Natural killer cell (primary cell): Measurements from ENCODE around the gene BNC2. TPM values are rescaled to one million over a fixed set of nuclear protein-coding genes. Genes with fewer than 3 reads are reported as not detected.

Source experiments
- ATAC-seq, 3 donors: fragments of 150-1000 bp in 2 of 3; fragments of 200-7000 bp in 1 of 3; cut with Tn5 transposase; 1 replicate in 1 of 3; 2 replicates in 2 of 3; pipeline ENCODE4 v1.10.0; 2021; ENCODE audit warnings: mild to moderate bottlenecking in 2 of 3, moderate library complexity in 2 of 3
- DNase-seq, 2 donors: peaks; one replicate each; pipeline versions ENCODE4 v3.0.0 to v3.0.0-alpha.2; 2013 to 2021; ENCODE audit warnings: mixed read lengths in 1 of 2
- H3K27ac ChIP-seq: one replicate; pipeline ENCODE4 v1.5.1; 2013; ENCODE audit warnings: mild to moderate bottlenecking, low read length
- H3K27me3 ChIP-seq: one replicate; pipeline ENCODE4 v1.6.1; 2013; ENCODE audit warnings: low read length; ENCODE audit not compliant: control insufficient read depth, insufficient read depth
- H3K36me3 ChIP-seq: one replicate; pipeline ENCODE4 v1.6.1; 2013; ENCODE audit warnings: low read length; ENCODE audit not compliant: control insufficient read depth, insufficient read depth
- H3K4me1 ChIP-seq: one replicate; pipeline ENCODE4 v1.6.1; 2013; ENCODE audit warnings: low read length; ENCODE audit not compliant: control insufficient read depth, insufficient read depth
- H3K4me3 ChIP-seq: one replicate; pipeline ENCODE4 v1.5.1; 2013; ENCODE audit warnings: low read length
- H3K9me3 ChIP-seq: one replicate; pipeline ENCODE4 v1.6.1; 2013; ENCODE audit warnings: low read length; ENCODE audit not compliant: control insufficient read depth, insufficient read depth
- H3K27ac Mint-ChIP-seq, 2 donors: one replicate each; pipeline ENCODE4 v1.8.0; 2022; ENCODE audit warnings: mild to moderate bottlenecking in 2 of 2, mixed read lengths in 2 of 2, moderate library complexity in 1 of 2
- H3K27me3 Mint-ChIP-seq, 2 donors: one replicate each; pipeline ENCODE4 v1.8.0; 2022; ENCODE audit warnings: low read depth in 2 of 2, mixed read lengths in 2 of 2
- H3K36me3 Mint-ChIP-seq: one replicate; pipeline ENCODE4 v1.8.0; 2022; ENCODE audit warnings: mixed read lengths
- H3K4me1 Mint-ChIP-seq, 2 donors: one replicate each; pipeline ENCODE4 v1.8.0; 2022; ENCODE audit warnings: mixed read lengths in 2 of 2
- H3K4me3 Mint-ChIP-seq: one replicate; pipeline ENCODE4 v1.8.0; 2022; ENCODE audit warnings: mild to moderate bottlenecking, moderate library complexity, mixed read lengths
- H3K9me3 Mint-ChIP-seq, 2 donors: one replicate each; pipeline ENCODE4 v1.8.0; 2022; ENCODE audit warnings: mixed read lengths in 2 of 2
- CTCF ChIP-seq: fragments of 200-600 bp; IDR thresholded peaks from one replicate; pipeline ENCODE4 v1.8.0; 2022; ENCODE audit warnings: antibody characterized with exemption
- WGBS: methylation state at CpG from one replicate; pipeline ENCODE4 v1.1.7; 2013; ENCODE audit warnings: missing lambda C conversion rate; ENCODE audit not compliant: insufficient coverage; 5-methylcytosine and 5-hydroxymethylcytosine counted together
- intact Hi-C: fragments of 100-400 bp; cut with micrococcal nuclease; formaldehyde crosslinking; loops from one replicate; pipeline ENCODE4 v1.14.2; 2022
- total RNA-seq, 4 donors: library from RNA; stranded (reverse); fragments of 120-200 nt in 1 of 4; gene quantifications; one replicate each; pipeline versions ENCODE4 v1.2.3 to v1.2.4, GENCODE V29; 2013 to 2022

Gene BNC2
- total RNA-seq, 3 donors from 2014 or later (not counting 1 experiment from before 2014, with no cell fraction given): 36.9 to 84.2 (median 66.5) TPM

- H3K4me1 Mint-ChIP-seq: peaks cover 29 to 50% of the 10 kb centered on the region in 2 donors
- H3K36me3 Mint-ChIP-seq: no peaks in the 10 kb centered on the region
- TF ChIP-seq CTCF: no peak
- H3K9me3 Mint-ChIP-seq: no peaks in the 10 kb centered on the region
- no peaks in the 10 kb centered on the region for H3K4me1 ChIP-seq
- ATAC-seq (no peak), DNase-seq (no peak)
- intact Hi-C loops: no loop called here
- H3K27ac Mint-ChIP-seq: no peak overlapping the region
- no peak overlapping the region for H3K4me3 Mint-ChIP-seq
- H3K36me3 ChIP-seq: no peaks in the 10 kb centered on the region
- no peaks in the 10 kb centered on the region for H3K27me3 Mint-ChIP-seq
- no peaks in the 10 kb centered on the region for H3K9me3 ChIP-seq
- no peak overlapping the region for H3K4me3 ChIP-seq
- WGBS: 91% methylated on average over 3 of the region's 3 CpGs
- no peaks in the 10 kb centered on the region for H3K27me3 ChIP-seq
- no peak overlapping the region for H3K27ac ChIP-seq
Measured at GRCh38 chr9:16767366-16767765, 103.1 kb downstream of the BNC2 start.

- Histone ChIP-seq H3K4me1 (no peaks in the 10 kb centered on the region), H3K4me3 (no peak overlapping the region), H3K9me3 (no peaks in the 10 kb centered on the region), H3K27ac (no peak overlapping the region), H3K27me3 (no peaks in the 10 kb centered on the region), H3K36me3 (no peaks in the 10 kb centered on the region)
- DNase-seq: no peak
- H3K36me3 Mint-ChIP-seq: no peaks in the 10 kb centered on the region
- no peaks in the 10 kb centered on the region for H3K9me3 Mint-ChIP-seq
- H3K4me1 Mint-ChIP-seq: peaks cover 39 to 61% of the 10 kb centered on the region in 2 donors
- H3K4me3 Mint-ChIP-seq: no peak overlapping the region
- intact Hi-C loops: no loop called here
- TF ChIP-seq CTCF: no peak
- 85% methylated on average over 1 of the region's 2 CpGs for WGBS
- H3K27ac Mint-ChIP-seq: no peak overlapping the region
- no peaks in the 10 kb centered on the region for H3K27me3 Mint-ChIP-seq
- ATAC-seq: no peak
Measured at GRCh38 chr9:16763946-16764345, 106.5 kb downstream of the BNC2 start.

- no peaks in the 10 kb centered on the region for H3K27me3 Mint-ChIP-seq
- no peaks in the 10 kb centered on the region for H3K36me3 ChIP-seq
- no peaks in the 10 kb centered on the region for H3K9me3 ChIP-seq
- no peaks in the 10 kb centered on the region for H3K27me3 ChIP-seq
- H3K36me3 Mint-ChIP-seq: no peaks in the 10 kb centered on the region
- no peak overlapping the region for H3K4me3 ChIP-seq
- H3K27ac ChIP-seq: no peak overlapping the region
- H3K4me3 Mint-ChIP-seq: no peak overlapping the region
- H3K4me1 Mint-ChIP-seq: peaks cover 28 to 51% of the 10 kb centered on the region in 2 donors
- 88% methylated on average over 8 of the region's 8 CpGs for WGBS
- intact Hi-C loops: no loop called here
- no peak overlapping the region for H3K27ac Mint-ChIP-seq
- H3K4me1 ChIP-seq: no peaks in the 10 kb centered on the region
- no peaks in the 10 kb centered on the region for H3K9me3 Mint-ChIP-seq
- no peak for ATAC-seq
- TF ChIP-seq CTCF: no peak
- DNase-seq: no peak
Measured at GRCh38 chr9:16755467-16756160, 114.9 kb downstream of the BNC2 start.

GRCh38 chr9:16754662-16755061 lies 115.8 kb downstream of the BNC2 start:
- no peak for DNase-seq
- no peak overlapping the region for H3K4me3 ChIP-seq
- intact Hi-C loops: no loop called here
- no peak overlapping the region for H3K27ac Mint-ChIP-seq
- no peaks in the 10 kb centered on the region for H3K36me3 Mint-ChIP-seq
- no peak overlapping the region for H3K4me3 Mint-ChIP-seq
- no peaks in the 10 kb centered on the region for H3K27me3 ChIP-seq
- ATAC-seq: no peak
- no peak overlapping the region for H3K27ac ChIP-seq
- WGBS: 89% methylated on average over 4 of the region's 4 CpGs
- no peaks in the 10 kb centered on the region for H3K4me1 ChIP-seq
- H3K4me1 Mint-ChIP-seq: peaks cover 30 to 42% of the 10 kb centered on the region in 2 donors
- TF ChIP-seq CTCF: no peak
- no peaks in the 10 kb centered on the region for H3K9me3 Mint-ChIP-seq
- no peaks in the 10 kb centered on the region for H3K27me3 Mint-ChIP-seq
- no peaks in the 10 kb centered on the region for H3K36me3 ChIP-seq
- H3K9me3 ChIP-seq: no peaks in the 10 kb centered on the region
